SKM-1 treated with dmso at 0.1 percent for 144 hours (cell line): ENCODE results near the gene CSRNP3.
"Not testable (repeated sequence)": the region's sequence is repeated elsewhere in the genome, so short reads cannot be mapped to it uniquely, and the experiment has no call there.

Source experiments
- DNase-seq: peaks from one replicate; lab custom pipeline; 2025; ENCODE audit not compliant: unreplicated experiment; lab: John Stamatoyannopoulos, UW

Gene CSRNP3

GRCh38 chr2:165632594-165632993 is 163.1 kb downstream of the CSRNP3 start:
- no peak for DNase-seq

GRCh38 chr2:165633431-165633830 is 163.9 kb downstream of the CSRNP3 start:
- DNase-seq = no peak

- DNase-seq = no peak
Measured at GRCh38 chr2:165634282-165634681, 164.8 kb downstream of the CSRNP3 start.

GRCh38 chr2:165634855-165635254 is 165.4 kb downstream of the CSRNP3 start:
- DNase-seq = no peak

GRCh38 chr2:165635532-165635931 is 166.0 kb downstream of the CSRNP3 start:
- DNase-seq = no peak

DNA sequence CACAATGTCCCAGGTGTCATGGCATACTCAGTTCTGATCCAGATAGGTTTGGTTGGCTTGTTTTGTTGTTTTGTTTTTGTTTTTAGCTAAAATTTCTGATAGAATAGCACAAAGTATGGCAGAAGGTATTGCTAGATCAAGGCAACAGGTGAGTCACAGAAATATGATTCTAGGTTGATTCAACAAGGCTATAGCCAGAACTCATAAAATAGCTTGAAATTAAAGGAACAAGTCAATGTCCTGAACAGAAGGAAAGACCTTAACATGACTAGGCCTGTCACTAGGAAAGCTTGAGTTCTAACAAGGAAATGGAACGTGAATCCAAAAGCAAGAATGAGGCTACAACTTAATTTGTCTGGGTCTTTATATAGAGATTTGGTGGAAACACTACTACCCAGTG is 167.5 kb downstream of the CSRNP3 start:
- no peak for DNase-seq

DNA sequence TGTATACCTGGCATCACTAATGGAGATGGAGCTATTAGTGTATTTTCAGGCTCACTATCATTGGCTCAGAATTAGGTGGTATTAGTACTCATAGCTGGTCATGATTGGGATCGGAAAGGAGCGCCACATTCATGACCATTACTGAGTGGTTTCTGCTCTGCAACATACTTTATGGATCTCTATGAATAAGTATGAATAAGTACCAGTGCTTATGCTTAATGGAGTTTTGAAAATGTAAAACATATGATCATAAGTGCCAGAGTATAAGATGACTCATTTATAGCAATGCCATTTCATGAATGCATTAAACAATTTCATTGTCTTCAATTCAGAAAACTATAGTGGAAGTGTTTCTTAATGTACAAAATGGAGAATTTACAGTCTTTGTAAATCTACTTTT is 167.9 kb downstream of the CSRNP3 start:
- no peak for DNase-seq

- DNase-seq = no peak
Measured at GRCh38 chr2:165639504-165639903, 170.0 kb downstream of the CSRNP3 start.

GRCh38 chr2:165640247-165640929 is 170.9 kb downstream of the CSRNP3 start:
- no peak for DNase-seq

DNA sequence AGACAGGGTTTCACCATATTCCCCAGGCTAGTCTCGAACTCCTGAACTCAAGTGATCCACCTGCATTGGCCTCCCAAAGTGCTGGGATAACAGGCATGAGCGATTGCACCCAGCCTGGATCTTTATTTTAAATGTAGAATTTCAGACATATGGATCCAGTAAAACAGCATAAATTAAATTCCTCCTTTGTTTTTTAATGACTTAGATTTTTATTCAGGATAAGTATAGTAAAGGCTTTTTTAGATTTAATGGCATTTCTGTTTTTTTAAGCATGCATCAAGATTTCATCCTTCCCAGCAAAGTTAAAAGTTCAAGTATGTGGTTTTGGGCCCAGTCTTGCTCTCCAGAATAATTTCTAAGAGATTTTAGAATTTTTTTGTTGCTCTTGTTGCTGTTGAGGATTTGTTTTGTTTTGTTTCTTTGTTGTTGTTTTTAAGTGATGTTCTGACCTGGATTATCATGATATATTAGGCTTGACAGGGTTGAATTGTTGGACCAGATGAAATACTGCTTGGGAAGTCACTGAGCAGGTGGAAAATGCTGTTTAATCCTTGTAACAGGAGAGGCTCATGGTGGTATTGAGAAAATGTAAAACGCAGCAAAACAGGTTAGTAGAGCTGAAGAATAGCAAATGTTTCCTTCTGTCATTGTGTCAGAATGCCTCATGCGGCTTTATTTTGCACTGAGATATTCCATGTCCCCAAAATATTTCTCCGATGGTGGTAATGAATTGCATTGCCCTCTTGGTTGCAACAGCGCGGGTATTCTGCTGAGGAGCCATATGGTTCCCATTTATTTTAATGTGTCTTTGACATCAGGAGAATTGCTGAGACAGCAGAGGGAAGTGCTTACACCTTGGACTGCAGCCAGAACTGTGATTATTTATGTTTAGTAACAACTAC is 176.7 kb downstream of the CSRNP3 start:
- DNase-seq = no peak

DNA sequence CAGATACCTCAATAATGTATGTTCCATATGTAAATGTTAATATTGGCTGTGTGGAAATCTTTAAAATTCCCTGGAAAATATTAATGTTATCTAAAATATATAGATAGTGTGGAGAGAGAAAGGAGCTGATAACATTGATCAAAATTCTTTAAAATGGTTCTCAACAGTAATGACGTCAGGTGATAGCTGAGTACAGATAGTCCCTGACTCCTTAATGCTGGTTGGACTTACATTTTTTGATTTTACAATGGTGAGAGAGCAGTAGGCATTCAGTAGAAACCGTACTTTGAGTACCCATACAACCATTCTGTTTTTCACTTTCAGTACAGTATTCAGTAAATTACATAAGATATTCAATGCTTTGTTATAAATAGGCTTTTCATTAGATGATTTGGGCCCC is 177.9 kb downstream of the CSRNP3 start:
- DNase-seq = no peak

DNA sequence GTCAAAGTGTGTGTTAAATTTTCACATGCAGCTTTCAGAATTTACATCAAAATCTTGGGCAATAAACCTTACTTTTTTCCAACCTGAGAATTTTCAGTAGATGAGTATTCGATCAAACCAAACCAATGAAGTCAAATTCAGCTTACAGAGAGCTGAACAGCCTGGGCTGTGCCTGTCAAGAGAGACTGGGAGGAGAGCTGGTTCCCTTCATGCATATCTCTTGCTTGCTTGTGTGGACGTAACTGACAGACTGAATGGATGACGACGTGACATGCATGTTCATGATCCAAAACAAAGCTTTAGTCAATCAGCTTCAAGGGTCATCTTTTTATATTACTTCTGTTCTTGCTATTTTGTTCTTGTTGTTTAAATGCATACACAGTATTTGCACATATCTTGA is 179.3 kb downstream of the CSRNP3 start:
- DNase-seq = no peak

- no peak for DNase-seq
Measured at GRCh38 chr2:165651233-165651632, 181.7 kb downstream of the CSRNP3 start.

DNA sequence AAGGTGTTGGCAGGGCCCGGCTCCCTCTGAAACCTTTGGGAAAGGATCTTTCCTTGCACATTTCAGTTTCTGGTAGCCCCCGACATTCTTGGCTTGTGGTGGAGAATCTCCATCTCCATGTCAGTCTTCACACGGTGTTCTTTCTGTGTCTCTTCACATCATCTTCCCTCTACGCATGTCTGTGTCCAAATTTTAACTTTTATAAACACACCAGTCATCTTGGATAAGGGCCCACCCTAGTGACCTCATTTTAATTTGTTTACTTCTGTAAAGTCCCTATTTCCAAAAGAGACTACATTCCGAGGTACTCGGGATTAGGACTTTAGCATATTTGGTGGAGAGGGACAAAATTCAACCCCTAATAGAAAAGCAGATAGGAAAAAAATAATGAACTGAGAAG is 186.2 kb downstream of the CSRNP3 start:
- no peak for DNase-seq

- DNase-seq = no peak
Measured at GRCh38 chr2:165660361-165660760, 190.9 kb downstream of the CSRNP3 start.

DNA sequence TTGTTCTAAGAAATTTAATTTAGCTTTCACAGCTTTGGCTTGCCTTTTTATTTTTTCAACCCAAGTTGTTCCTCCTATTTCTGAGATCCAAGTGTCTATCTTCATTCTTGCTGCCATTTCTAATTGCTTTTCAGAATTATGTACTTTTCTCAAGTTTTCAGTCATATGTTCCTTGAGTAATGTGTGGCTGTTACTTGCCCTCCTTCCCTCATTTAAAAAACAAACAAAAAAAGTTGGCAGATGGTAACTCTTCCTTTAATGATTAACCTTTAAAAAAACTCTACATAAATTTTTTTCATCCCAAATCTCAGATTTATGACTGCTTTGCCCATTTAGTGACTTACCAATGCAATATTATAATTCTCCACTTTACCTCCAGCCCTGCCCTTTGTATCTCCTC is 193.2 kb downstream of the CSRNP3 start:
- DNase-seq = no peak

GRCh38 chr2:165665614-165666013 is 196.1 kb downstream of the CSRNP3 start:
- no peak for DNase-seq

DNA sequence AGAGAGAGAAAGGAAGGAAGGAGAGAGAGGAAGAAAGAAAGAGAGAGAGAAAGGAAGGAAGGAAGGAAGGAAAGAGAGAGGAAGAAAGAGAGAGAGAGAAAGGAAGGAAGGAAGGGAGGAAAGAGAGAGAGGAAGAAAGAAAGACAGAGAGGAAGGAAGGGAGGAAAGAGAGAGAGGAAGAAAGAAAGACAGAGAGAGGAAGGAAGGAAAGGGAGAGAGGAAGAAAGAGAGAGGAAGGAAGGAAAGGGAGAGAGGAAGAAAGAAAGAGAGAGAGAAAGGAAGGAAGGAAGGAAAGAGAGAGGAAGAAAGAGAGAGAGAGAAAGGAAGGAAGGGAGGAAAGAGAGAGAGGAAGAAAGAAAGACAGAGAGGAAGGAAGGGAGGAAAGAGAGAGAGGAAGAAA is 196.6 kb downstream of the CSRNP3 start:
- not testable (repeated sequence) for DNase-seq

DNA sequence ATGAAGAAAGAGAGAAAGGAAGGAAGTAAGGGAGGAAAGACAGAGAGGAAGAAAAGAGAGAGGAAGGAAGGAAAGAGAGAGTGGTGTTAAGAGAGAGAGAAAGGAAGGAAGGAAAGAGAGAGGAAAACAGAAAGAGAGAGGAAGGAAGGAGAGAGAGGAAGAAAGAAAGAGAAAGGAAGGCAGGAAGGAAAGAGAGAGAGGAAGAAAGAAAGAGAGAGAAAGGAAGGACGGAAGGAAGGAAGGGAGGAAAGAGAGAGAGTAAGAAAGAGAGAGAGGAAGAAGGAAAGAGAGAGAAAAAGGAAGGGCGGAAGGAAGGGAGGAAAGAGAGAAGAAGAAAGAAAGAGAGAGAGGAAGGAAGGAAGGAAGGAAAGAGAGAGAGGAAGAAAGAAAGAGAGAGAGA is 197.1 kb downstream of the CSRNP3 start:
- no peak for DNase-seq

- DNase-seq = no peak
Measured at GRCh38 chr2:165667375-165667774, 197.9 kb downstream of the CSRNP3 start.

DNA sequence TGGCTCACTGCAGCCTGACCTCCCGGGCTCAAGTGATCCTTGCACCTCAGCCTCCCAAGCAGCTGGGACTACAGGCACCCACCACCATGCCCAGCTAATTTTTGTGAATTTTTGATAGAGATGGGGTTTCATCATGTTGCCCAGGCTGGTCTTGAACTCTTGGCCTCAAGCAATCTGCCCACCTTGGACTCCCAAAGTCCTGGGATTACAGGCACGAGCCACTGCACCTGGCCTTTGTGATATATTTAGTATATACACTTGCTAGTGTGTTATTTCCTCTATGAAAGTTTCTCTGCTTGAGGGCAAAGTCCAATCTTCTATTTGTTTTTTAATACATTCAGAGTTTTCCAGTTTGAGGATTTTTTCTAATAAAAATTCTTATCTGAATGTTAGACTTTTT is 205.3 kb downstream of the CSRNP3 start:
- DNase-seq = no peak

DNA sequence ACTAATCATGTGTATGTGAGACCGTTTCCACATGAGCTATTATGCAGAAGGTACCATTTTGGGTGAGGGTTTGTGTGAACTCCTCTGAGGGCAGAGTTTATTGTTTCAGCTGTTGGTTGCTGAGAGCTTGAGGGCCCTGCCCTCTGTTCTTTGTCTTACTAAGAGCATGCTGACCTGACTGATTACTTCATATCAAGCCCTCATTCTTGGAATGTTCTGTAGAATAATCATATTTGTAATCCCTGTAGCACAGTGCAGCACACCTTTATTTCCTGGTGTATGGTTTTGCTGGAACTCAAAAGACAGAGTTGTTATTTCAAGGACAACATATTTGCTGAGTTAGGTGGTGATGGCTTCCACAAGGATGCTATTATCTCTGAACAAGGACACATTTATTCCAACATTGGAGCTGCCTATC is 206.1 kb downstream of the CSRNP3 start:
- DNase-seq = no peak
